ENCODE results near the gene COX7A1. TPM values are rescaled to one million over a fixed set of nuclear protein-coding genes. Genes with fewer than 3 reads are reported as not detected.
"Not testable (repeated sequence)": the region's sequence is repeated elsewhere in the genome, so short reads cannot be mapped to it uniquely, and the experiment has no call there.

Gene COX7A1
- total and polyA plus RNA-seq, 12 donors = 850 to 3,571 (median 2,660) TPM

DNA sequence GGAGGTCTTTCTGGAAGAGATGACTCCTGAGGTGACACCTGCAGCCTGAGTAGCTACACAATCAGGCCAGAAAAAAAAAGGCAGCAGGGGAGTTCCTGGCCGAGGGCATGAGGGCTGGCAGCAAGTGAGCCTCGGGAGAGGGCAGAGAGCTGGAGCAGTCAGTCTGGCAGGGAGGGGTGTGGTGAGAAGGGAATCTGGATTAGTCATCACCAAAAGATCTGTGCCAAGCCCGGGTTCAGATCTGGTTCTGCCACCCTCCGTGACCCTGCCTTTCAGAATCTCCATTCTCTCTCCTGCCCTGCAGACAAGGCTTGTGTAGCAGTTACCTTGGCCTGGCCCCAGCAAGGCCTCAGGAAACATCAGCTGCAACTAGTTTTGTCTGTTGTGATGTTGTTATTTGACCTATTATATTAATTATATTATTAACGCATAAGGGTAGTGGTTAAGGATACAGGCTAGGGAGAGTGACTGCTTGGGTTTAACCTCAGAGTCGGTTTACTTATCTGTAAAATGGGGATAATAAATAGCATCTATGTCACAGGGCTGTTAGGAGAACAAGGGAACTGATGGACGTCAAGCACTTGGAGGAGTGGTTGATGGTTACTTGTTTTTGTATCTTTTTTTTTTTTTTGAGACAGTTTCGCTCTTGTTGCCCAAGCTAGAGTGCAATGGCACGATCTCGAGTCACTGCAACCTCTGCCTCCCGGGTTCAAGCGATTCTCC, 15.1 kb downstream of the COX7A1 start:
- Histone ChIP-seq H3K4me1 (peaks cover 0 to 36% (median 21%) of the 10 kb centered on the region in 9 donors), H3K4me3 (no peak overlapping the region), H3K27ac (peak overlapping the region in 9 of 10 donors; percentile 27 to 81 (median 68)), H3K27me3 (no peaks in the 10 kb centered on the region), H3K9me3 (no peaks in the 10 kb centered on the region), H3K36me3 (peaks cover 0 to 7% (median 4%) of the 10 kb centered on the region in 9 donors)
- TF ChIP-seq, protein P1, sequence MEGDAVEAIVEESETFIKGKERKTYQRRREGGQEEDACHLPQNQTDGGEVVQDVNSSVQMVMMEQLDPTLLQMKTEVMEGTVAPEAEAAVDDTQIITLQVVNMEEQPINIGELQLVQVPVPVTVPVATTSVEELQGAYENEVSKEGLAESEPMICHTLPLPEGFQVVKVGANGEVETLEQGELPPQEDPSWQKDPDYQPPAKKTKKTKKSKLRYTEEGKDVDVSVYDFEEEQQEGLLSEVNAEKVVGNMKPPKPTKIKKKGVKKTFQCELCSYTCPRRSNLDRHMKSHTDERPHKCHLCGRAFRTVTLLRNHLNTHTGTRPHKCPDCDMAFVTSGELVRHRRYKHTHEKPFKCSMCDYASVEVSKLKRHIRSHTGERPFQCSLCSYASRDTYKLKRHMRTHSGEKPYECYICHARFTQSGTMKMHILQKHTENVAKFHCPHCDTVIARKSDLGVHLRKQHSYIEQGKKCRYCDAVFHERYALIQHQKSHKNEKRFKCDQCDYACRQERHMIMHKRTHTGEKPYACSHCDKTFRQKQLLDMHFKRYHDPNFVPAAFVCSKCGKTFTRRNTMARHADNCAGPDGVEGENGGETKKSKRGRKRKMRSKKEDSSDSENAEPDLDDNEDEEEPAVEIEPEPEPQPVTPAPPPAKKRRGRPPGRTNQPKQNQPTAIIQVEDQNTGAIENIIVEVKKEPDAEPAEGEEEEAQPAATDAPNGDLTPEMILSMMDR (IDR thresholded peaks at IDR 0.05) = no peak
- ATAC-seq (peak in 3 of 8 donors; percentile 36 to 49 (median 39)), DNase-seq (peak; percentile 48 to 63)
- WGBS, 2 donors = 61% methylated on average over 12 of the region's 12 CpGs
- intact Hi-C loops (cut with DNase I) = no loop called here

GRCh38 chr19:36134867-36135266, 17.4 kb downstream of the COX7A1 start:
- ATAC-seq; DNase-seq; H3K27me3 ChIP-seq; H3K27ac ChIP-seq; H3K4me3 ChIP-seq; H3K36me3 ChIP-seq; intact Hi-C loops (cut with DNase I); H3K9me3 ChIP-seq: not testable (repeated sequence)
- WGBS, 2 donors = 92 to 96% methylated on average over 4 of the region's 4 CpGs
- H3K4me1 ChIP-seq = peaks cover 0 to 42% (median 11%) of the 10 kb centered on the region in 9 donors

DNA sequence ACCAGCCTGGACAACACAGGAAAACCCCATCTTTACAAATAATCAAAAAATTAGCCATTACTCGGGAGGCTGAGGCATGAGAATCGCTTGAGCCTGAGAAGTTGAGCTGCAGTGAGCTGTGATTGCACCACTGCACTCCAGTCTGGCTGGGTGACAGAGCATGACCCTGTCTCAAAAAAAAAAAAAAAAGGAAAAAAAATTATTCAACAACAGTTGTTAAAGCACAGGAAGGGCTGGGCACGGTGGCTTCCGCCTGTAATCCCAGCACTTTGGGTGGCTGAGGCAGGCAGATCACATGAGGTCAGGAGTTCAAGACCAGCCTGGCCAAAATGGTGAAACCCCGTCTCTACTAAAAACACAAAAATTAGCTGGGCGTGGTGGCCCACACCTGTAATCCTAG, 21.0 kb downstream of the COX7A1 start:
- 65 to 74% methylated on average over 6 of the region's 6 CpGs for WGBS, 2 donors
- ATAC-seq; intact Hi-C loops (cut with DNase I); H3K27me3 ChIP-seq; H3K4me3 ChIP-seq; H3K36me3 ChIP-seq; H3K9me3 ChIP-seq; DNase-seq: not testable (repeated sequence)
- Histone ChIP-seq H3K4me1 (peaks cover 0 to 46% (median 17%) of the 10 kb centered on the region in 9 donors), H3K27ac (peak overlapping the region in 1 of 10 donors; percentile 59)

GRCh38 chr19:36128392-36128736, 23.9 kb downstream of the COX7A1 start:
- H3K27me3 ChIP-seq = no peaks in the 10 kb centered on the region
- no peaks in the 10 kb centered on the region for H3K9me3 ChIP-seq
- H3K36me3 ChIP-seq = peaks cover 0 to 31% (median 19%) of the 10 kb centered on the region in 9 donors
- peak overlapping the region; percentile 13 to 64 (median 51) for H3K4me3 ChIP-seq
- TF ChIP-seq, protein P1 (IDR thresholded peaks at IDR 0.05) = no peak
- intact Hi-C loops (cut with DNase I) = loop anchor here in 6 of 10 donors (1.0 to 10.0 kb wide), 7 partner anchors 11 to 364 kb away; partner anchors contain the start of genes COX7A1 (in 1 of the 6) and LRFN3 (in 1 of the 6)
- DNase-seq (peak in 1 of 2 donors; percentile 39), ATAC-seq (peak; percentile 3 to 26 (median 14))
- WGBS, 2 donors = 14% methylated on average over 10 of the region's 10 CpGs
- peaks cover 0 to 45% (median 16%) of the 10 kb centered on the region in 9 donors for H3K4me1 ChIP-seq
- peak overlapping the region; percentile 71 to 97 (median 93) for H3K27ac ChIP-seq

- H3K27ac ChIP-seq = no peak overlapping the region
- peaks cover 0 to 55% (median 29%) of the 10 kb centered on the region in 9 donors for H3K36me3 ChIP-seq
- H3K9me3 ChIP-seq = no peaks in the 10 kb centered on the region
- whole genome bisulfite sequencing, 2 donors = 83% methylated on average over 9 of the region's 9 CpGs
- H3K27me3 ChIP-seq = no peaks in the 10 kb centered on the region
- DNase-seq (no peak), ATAC-seq (no peak)
- intact Hi-C loops (cut with DNase I) = loop anchor here in 3 of 10 donors (5.0 to 10.0 kb wide), 3 partner anchors 47 to 367 kb away; partner anchors contain the start of gene LRFN3 (in 1 of the 3)
- TF ChIP-seq, protein P1 (IDR thresholded peaks at IDR 0.05) = no peak
- H3K4me3 ChIP-seq = no peak overlapping the region
- peaks cover 0 to 22% (median 16%) of the 10 kb centered on the region in 9 donors for H3K4me1 ChIP-seq
These were observed 26.7 kb downstream of the COX7A1 start for GRCh38 chr19:36125557-36125956.

Data from heart right ventricle (tissue), 16 donors.